Lung (tissue), 12 donors: ENCODE data around the gene RNU6-1. TPM values are rescaled to one million over a fixed set of nuclear protein-coding genes. Genes with fewer than 3 reads are reported as not detected.

ENCODE experiments used
- ATAC-seq: fragments of 200-7000 bp; cut with Tn5 transposase; one replicate; pipeline ENCODE4 v1.9.1; 2020; ENCODE audit warnings: moderate number of reproducible peaks; ENCODE audit not compliant: insufficient read depth, low FRiP score
- DNase-seq, 3 donors: peaks; one replicate each; pipeline ENCODE4 v3.0.0-alpha.2; 2013 to 2017
- H3K27ac ChIP-seq, 2 donors: one replicate each; pipeline ENCODE4 v1.5.1; 2013; ENCODE audit warnings: mild to moderate bottlenecking in 2 of 2, moderate library complexity in 2 of 2, control low read depth in 1 of 2, inconsistent platforms in 1 of 2, low read depth in 1 of 2, low read length in 1 of 2
- H3K27me3 ChIP-seq, 3 donors: one replicate each; pipeline ENCODE4 v1.5.1; 2013; ENCODE audit warnings: low read length in 2 of 3; ENCODE audit not compliant: control insufficient read depth in 3 of 3, insufficient read depth in 3 of 3
- H3K36me3 ChIP-seq, 4 donors: one replicate each; pipeline ENCODE4 v1.5.1; 2013; ENCODE audit warnings: low read length in 4 of 4, mild to moderate bottlenecking in 1 of 4, moderate library complexity in 1 of 4; ENCODE audit not compliant: control insufficient read depth in 4 of 4, insufficient read depth in 4 of 4
- H3K4me1 ChIP-seq, 5 donors: one replicate each; pipeline ENCODE4 v1.5.1; 2013; ENCODE audit warnings: low read length in 5 of 5, mild to moderate bottlenecking in 2 of 5, moderate library complexity in 1 of 5; ENCODE audit not compliant: control insufficient read depth in 5 of 5, insufficient read depth in 5 of 5
- H3K4me3 ChIP-seq: one replicate; pipeline ENCODE4 v1.5.1; 2013; ENCODE audit warnings: mild to moderate bottlenecking, control low read depth, moderate library complexity
- H3K9ac ChIP-seq, 2 donors: one replicate each; pipeline ENCODE4 v1.5.1; 2013; ENCODE audit warnings: low read length in 2 of 2, control low read depth in 1 of 2; ENCODE audit not compliant: insufficient read depth in 1 of 2
- H3K9me3 ChIP-seq, 4 donors: one replicate each; pipeline ENCODE4 v1.5.1; 2013; ENCODE audit warnings: low read length in 3 of 4, mild to moderate bottlenecking in 1 of 4, moderate library complexity in 1 of 4; ENCODE audit not compliant: control insufficient read depth in 4 of 4, insufficient read depth in 3 of 4
- WGBS, 2 donors: extraction: QIAGEN DNeasy Blood & Tissue Kit; methylation state at CpG; one replicate each; pipeline ENCODE4 v1.1.7; 2013; 5-methylcytosine and 5-hydroxymethylcytosine counted together
- polyA plus RNA-seq, 2 donors: library from polyadenylated mRNA; stranded (reverse); fragments of 200-250 nt; gene quantifications; one replicate each; pipeline ENCODE4 v1.2.1, GENCODE V29; 2013
- total RNA-seq, 2 donors: library from RNA; depleted of rRNA in 1 of 2; stranded (reverse); fragments of >200 nt in 1 of 2; gene quantifications; one replicate each; pipeline ENCODE4 v1.2.1, GENCODE V29; 2014 to 2021
- TF ChIP-seq, protein P1 (sequence below): IDR thresholded peaks from 2 replicates; pipeline ENCODE4 v1.5.1; 2012; ENCODE audit warnings: mild to moderate bottlenecking; ENCODE audit errors: control extremely low read depth, extremely low read depth
- donor health status: control.
- donor health status: control.
- donor health status: Bipolar disorder and iron deficiency.
- donor health status: healthy.
- donor health status: DM: yes; HTN: yes; CAD: no.

Gene RNU6-1
- total and polyA plus RNA-seq, 4 donors: not detected

DNA sequence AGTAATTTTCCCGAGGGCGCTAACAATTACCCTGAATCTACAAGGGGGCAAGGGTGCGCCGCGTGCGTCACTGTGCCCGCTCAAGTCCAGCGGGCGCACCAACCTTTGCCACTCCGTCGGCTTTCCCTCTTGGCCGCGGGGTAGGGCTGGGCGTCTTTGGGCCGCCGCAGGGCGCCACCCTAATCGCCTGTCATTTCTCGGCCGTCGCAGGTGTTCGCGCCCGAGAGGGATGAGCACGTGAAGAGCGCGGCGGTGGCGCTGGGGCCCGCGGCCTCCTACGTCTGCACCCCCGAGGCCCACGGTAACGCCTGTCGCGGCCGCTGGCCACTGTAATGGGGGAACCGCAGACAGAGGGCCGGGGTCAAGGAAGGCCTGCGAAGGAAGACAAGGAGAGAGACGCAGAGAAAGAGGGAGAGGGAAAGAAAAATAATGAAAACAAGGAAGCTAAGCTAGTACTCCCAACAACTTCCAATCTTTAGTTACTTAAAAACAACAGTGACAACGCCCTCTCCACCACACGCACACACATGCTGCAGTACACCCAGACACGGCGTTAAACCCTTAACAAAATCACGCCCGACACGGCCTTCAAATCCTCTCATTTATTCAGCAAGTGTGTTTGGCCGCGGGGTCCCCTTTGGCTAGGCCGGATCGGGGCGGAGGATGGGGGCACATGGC, 10.7 kb downstream of the RNU6-1 start:
- WGBS, 2 donors: 5 to 6% methylated on average over 53 to 54 of the region's 54 CpGs
- DNase-seq (no peak), ATAC-seq (no peak)
- H3K27ac ChIP-seq: no peak overlapping the region
- H3K9ac ChIP-seq: no peak overlapping the region
- H3K4me1 ChIP-seq: peaks cover 0 to 47% (median 21%) of the 10 kb centered on the region in 5 donors
- peaks cover 0 to 10% (median 0%) of the 10 kb centered on the region in 4 donors for H3K9me3 ChIP-seq
- H3K4me3 ChIP-seq: no peak overlapping the region
- TF ChIP-seq, protein P1, sequence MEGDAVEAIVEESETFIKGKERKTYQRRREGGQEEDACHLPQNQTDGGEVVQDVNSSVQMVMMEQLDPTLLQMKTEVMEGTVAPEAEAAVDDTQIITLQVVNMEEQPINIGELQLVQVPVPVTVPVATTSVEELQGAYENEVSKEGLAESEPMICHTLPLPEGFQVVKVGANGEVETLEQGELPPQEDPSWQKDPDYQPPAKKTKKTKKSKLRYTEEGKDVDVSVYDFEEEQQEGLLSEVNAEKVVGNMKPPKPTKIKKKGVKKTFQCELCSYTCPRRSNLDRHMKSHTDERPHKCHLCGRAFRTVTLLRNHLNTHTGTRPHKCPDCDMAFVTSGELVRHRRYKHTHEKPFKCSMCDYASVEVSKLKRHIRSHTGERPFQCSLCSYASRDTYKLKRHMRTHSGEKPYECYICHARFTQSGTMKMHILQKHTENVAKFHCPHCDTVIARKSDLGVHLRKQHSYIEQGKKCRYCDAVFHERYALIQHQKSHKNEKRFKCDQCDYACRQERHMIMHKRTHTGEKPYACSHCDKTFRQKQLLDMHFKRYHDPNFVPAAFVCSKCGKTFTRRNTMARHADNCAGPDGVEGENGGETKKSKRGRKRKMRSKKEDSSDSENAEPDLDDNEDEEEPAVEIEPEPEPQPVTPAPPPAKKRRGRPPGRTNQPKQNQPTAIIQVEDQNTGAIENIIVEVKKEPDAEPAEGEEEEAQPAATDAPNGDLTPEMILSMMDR: no peak
- peaks cover 23 to 84% (median 75%) of the 10 kb centered on the region in 3 donors for H3K27me3 ChIP-seq
- no peaks in the 10 kb centered on the region for H3K36me3 ChIP-seq

DNA sequence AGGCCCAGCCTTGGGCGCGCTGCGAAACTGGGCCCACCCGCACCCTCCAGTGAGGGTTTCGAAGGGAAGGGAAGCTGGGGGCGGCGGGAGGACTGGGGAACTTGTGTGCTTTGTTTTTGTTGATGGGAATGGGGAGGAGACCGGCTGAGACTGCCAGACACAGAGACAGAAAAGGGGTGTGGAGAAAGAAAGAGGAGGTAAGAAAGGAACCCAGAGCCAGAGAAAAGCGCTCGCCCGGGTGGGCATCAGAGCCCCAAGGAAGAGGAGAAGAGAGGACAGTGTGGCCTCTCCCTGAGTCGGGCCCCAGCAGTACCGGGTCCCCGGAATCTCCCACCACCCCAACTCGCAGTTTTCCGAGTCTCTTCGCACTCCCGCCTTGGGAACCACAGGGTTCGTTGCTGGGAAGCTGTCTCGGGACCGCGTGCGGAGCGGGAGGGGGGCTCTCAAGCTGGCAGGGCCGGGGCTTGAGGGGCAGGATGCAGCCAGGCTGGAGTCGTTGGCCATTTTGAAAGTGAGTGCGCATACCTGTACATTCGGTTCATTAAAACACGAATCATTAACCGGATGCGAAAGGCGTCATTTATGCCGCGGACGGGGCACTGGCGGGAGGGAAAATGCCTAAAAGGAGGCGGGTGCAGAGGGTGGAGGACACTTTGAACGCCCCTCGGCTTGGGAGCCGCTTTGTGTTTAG, 11.4 kb downstream of the RNU6-1 start:
- H3K27me3 ChIP-seq: peaks cover 25 to 83% (median 75%) of the 10 kb centered on the region in 3 donors
- peaks cover 0 to 43% (median 14%) of the 10 kb centered on the region in 5 donors for H3K4me1 ChIP-seq
- DNase-seq: no peak

DNA sequence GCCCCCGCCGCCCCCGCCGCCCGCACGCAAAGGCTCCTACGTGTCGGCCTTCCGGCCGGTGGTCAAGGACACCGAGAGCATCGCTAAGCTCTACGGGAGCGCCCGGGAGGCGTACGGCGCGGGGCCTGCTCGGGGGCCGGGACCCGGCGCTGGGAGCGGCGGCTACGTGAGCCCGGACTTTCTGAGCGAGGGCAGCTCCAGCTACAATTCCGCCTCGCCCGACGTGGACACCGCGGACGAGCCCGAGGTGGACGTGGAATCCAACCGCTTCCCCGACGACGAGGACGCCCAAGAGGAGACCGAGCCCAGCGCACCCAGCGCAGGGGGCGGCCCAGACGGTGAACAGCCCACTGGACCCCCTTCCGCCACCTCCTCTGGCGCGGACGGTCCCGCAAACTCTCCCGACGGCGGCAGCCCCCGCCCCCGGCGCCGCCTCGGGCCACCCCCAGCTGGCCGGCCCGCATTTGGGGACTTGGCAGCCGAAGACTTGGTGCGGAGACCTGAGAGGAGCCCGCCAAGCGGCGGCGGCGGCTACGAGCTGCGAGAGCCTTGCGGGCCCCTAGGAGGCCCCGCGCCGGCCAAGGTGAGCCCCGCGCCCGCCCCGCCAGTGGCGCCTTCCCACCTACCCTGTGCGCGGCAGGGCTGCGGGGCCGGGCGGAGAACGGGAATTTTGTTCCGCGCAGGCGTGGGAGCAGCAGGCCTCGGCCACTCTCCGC, 12.1 kb downstream of the RNU6-1 start:
- WGBS, 2 donors: 3 to 5% methylated on average over 69 to 91 of the region's 91 CpGs
- Histone ChIP-seq H3K9ac (no peak overlapping the region), H3K4me3 (no peak overlapping the region), H3K36me3 (no peaks in the 10 kb centered on the region), H3K27me3 (peaks cover 32 to 79% (median 70%) of the 10 kb centered on the region in 3 donors), H3K9me3 (peaks cover 0 to 10% (median 0%) of the 10 kb centered on the region in 4 donors), H3K4me1 (peaks cover 0 to 50% (median 15%) of the 10 kb centered on the region in 5 donors), H3K27ac (no peak overlapping the region)
- TF ChIP-seq, protein P1: no peak
- DNase-seq (peak in 1 of 3 donors; percentile 10), ATAC-seq (no peak)

More for the DNA sequence above, 11.4 kb downstream of the RNU6-1 start:
- peaks cover 0 to 10% (median 0%) of the 10 kb centered on the region in 4 donors for H3K9me3 ChIP-seq
- ATAC-seq: no peak
- no peaks in the 10 kb centered on the region for H3K36me3 ChIP-seq
- TF ChIP-seq, protein P1: no peak
- no peak overlapping the region for H3K4me3 ChIP-seq
- H3K9ac ChIP-seq: no peak overlapping the region
- no peak overlapping the region for H3K27ac ChIP-seq
- WGBS, 2 donors: 4 to 6% methylated on average over 40 of the region's 40 CpGs
